GM18870 (cell line): Measurements from ENCODE around the gene SRSF11.
"Not testable (repeated sequence)": the region's sequence is repeated elsewhere in the genome, so short reads cannot be mapped to it uniquely, and the experiment has no call there.

Source experiments
- ATAC-seq: cut with Tn5 transposase; IDR thresholded peaks from one replicate; pipeline ENCODE4 v1.9.1; 2021; ENCODE audit warnings: moderate library complexity; ENCODE audit not compliant: unreplicated experiment

Gene SRSF11, protein sequence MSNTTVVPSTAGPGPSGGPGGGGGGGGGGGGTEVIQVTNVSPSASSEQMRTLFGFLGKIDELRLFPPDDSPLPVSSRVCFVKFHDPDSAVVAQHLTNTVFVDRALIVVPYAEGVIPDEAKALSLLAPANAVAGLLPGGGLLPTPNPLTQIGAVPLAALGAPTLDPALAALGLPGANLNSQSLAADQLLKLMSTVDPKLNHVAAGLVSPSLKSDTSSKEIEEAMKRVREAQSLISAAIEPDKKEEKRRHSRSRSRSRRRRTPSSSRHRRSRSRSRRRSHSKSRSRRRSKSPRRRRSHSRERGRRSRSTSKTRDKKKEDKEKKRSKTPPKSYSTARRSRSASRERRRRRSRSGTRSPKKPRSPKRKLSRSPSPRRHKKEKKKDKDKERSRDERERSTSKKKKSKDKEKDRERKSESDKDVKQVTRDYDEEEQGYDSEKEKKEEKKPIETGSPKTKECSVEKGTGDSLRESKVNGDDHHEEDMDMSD

DNA sequence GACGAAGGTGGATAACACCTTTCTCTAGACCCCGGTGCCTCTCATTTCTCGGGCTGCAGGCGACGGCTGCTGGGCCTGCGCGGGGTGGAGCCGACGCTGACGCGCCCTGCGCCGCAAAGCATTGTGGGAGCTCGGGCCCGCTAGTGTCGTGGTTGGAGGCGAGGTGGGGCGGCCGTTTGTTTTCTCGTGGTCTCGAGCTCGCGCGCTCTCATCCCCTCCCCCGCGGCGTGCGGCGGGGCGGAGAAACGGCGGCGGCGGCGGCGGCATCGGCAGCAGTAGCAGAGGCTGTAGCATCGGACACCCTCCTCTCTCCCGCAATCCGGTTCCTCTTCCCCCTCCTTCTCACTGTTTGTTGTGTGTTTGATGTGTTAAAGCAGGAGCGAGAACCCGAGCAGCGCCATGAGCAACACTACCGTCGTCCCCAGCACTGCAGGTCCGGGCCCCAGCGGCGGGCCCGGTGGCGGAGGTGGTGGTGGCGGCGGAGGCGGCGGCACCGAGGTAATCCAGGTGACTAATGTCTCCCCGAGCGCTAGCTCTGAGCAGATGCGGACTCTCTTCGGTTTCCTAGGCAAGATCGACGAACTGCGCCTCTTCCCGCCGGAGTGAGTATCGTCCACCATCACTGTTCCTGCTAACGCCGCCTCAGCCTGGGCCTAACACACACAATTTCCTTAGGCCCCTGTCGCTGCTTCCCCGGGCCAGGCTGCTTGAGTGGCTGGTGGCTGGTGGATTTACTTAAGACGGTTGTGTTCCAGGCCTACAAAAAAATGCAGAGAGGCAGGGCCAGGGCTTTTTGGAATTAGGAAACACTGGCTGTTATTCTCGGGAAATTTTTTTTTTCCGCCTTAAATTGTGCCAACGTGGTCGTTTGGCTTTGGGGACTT lies at the start of gene SRSF11:
SRSF11 (plus strand) TSS at position 143 of the 884 bp plus-strand sequence; CDS start at position 400, 257 bp downstream.
- peak; percentile 77 for ATAC-seq

DNA sequence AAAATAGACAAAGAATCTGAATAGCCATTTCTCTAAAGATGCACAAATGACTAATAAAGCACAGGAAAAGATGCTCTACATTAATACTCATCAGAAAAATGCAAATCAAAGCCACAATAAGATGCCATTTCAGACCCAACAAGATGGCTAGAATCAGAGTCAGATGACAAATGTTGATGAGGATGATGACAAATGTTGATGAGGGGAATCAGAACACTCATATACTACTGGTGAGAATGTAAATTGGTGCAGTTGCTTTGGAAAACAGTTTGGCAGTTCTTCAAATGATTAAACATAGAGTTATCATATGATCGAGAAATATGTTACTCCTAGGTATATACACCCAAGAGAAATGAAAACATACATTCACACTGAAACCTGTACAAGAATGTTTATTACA lies 49.7 kb upstream of the SRSF11 start:
- no peak for ATAC-seq

DNA sequence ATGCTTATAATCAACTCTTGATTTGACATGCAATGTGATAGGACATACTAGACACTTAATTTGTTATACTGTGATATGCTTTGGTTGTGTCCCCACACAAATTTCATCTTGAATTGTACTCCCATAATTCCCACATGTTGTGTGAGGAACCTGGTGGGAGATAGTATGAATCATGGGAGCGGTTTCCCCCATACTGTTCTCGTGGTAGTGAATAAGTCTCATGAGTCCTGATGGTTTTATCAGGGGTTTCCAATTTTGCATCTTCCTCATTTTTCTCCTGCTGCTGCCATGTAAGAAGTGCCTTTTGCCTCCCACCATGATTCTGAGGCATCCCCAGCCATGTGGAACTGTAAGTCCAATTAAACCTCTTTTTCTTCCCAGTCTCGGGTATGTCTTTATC lies 36.0 kb upstream of the SRSF11 start:
- not testable (repeated sequence) for ATAC-seq

DNA sequence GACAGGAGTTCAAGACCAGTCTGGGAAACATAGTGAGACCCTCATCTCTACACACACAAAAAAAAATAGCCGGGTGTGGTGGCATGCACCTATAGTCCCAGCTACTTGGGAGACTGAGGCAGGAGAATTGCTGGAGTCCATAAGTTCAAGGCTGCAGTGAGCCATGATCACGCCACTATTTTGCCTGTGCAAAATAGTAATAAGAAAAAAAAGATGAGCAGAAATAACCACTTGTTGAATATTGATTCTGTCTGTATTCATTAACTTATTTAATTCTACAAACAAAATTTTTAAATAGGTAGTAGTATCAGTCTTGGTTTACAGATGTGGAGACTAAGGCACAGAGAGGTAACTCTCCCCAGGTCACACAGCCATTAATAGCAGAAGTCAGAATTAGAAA lies 32.7 kb upstream of the SRSF11 start:
- ATAC-seq, result no peak

DNA sequence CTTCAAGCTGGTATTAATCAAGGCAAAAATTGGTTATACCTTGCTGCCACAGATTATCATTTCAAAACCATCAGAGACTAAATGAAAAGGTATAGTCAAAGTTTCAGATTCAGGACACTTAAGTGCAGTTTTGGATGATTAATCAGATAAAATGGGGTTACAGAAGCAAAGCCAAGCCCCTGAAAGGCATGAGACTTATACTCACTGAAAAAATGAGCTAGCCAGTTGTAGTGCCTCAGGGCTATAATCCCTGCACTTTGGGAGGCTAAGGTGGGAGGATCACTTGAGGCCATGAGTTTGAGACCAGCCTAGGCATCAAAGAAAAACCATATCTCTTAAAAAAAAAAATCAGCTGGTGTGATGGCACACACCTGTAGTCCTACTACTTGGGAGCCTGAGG lies 31.0 kb upstream of the SRSF11 start:
- no peak for ATAC-seq

DNA sequence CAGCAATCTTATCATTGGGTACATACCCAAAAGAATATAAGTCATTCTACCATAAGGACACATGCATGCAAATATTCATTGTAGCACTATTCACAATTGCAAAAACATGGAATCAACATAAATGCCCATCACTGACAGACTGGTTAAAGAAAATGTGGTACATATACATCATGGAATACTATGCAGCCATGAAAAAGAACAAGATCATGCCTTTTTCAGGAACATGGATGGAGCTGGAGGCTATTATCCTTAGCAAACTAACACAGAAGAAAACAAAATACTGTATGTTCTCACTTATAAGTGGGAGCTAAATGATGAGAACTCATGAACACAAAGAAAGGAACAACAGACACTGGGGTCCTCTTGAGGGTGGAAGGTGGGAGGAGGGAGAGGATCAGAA lies 28.7 kb upstream of the SRSF11 start:
- not testable (repeated sequence) for ATAC-seq

DNA sequence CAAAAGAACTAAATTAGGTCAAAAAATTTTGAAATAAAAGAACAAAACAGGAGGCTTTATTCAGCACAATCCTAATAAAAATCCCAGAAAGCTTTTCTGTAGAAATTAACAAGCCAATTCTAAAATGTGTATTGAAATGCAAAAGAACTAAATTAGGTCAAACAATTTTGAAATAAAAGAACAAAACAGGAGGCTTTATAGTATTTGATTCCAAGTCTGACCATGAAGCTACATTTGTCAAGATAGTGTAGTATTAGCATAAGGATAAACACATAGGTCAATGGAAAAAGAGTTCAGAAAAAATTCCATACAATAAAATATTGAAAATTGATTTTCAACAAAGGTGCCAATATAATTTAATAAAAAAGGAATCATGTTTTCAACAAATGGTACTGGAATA lies 26.6 kb upstream of the SRSF11 start:
- no peak for ATAC-seq

DNA sequence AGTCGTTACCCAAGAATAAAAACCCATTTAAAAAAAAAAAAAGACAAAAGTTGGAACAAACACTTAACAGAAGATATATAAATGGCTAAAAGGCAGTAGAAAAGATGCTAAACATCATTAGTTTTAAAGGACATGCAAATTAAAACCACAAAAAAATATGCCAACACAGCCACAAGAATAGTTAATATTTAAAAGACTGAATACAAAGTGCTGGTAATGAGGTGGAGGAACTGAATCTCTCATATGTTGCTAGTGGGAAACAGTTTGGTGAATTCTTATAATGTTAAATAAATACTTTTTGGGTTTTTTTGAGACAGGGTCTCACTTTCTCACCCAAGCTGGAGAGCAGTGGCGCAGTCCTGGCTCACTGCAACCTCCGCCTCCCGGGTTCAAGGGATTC lies 25.8 kb upstream of the SRSF11 start:
- peak; percentile 96 for ATAC-seq

DNA sequence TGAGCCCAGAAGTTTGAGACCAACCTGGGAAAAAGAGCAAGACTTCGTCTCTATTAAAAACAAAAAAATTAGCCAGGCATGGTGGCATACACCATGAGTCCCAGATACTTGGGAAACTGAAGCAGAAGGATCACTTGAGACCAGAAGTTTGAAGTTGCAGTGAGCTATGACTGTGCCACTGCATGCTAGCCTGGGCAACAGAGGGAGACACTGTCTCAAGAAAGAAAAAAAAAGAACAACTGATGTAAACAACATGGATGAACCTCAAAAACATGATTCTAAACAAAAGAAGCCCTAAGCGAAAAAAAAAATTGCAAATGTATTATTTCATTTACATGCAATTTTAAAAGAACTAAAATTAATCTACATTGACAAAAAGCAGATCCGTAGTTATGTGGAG lies 24.8 kb upstream of the SRSF11 start:
- ATAC-seq, result no peak

DNA sequence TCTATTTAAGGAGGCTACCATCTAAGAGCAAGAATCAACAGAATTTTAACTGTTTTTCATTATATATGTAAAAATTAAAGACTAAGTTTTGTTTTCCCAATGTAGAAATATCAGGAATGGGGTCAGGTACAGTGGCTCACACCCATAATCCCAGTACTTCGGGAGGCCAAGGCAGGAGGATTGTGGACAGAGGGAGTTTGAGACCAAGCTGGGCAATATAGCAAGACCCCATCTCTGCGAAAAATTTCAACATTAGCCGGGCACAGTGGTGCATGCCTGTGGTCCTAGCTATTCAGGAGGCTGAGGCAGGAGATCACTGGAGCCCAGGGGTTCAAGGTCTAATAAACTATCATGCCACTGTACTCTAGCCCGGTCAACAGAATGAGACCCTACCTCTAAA lies 21.1 kb upstream of the SRSF11 start:
- ATAC-seq, result no peak

DNA sequence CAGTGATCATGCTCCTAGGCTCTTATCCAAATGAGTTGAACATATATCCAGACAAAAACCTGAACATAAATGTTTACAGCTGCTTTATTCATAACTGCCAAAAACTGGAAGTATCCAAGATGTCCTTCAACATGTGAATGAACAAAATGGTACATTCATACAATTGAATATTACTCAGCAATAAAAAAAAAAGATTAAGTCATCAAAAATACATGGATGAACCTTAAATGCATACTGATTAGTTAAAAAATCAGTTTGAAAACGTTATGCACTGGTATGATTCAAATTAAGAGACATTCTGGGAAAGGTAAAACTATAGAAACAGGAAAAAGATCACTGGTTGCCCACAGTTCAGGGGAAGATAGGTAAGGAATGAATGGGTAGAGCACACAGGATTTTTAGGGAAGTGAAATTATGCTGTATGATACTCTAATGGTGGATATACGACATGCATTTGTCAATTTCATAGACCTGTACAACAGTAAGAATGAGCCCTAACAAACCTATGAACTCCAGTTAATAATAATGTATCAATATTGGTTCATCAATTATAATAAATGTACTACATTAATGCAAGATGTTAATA lies 18.9 kb upstream of the SRSF11 start:
- peak; percentile 27 for ATAC-seq

DNA sequence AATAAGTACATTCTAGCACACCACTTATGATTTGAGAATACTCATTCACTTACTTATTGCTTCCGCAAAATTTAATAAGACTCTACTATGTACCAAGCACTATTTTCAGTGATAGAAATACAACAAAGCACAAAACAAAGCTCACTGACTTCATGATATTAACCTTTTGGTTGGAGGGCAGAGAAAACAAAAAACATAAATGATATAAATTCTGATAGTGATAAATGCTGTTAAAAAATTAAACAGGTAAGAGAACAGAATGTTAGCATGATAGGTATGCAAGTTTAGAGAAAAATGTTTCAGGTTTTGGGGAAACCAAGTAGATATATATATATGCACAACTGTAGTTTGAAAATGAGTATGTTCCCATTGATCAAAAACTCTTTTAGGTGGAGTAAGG lies 17.0 kb upstream of the SRSF11 start:
- no peak for ATAC-seq

DNA sequence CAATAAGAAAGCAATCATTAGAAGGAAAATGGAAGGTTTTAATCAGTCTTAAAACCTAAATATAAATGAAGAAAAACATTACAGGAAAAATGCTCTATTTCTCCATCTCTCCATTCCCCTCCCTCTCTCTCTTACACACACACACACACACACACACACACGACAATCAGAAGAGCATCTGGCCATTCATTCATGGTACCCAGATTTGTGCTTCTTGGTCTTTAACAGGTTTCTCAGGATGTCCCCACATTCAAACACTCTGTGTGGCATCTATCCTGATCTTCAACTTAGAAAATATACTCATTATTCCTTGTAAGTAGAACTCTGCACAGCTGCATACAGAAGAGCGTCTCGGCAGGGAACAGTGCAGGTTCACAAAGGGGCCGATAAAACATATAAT lies 16.6 kb upstream of the SRSF11 start:
- no peak for ATAC-seq

DNA sequence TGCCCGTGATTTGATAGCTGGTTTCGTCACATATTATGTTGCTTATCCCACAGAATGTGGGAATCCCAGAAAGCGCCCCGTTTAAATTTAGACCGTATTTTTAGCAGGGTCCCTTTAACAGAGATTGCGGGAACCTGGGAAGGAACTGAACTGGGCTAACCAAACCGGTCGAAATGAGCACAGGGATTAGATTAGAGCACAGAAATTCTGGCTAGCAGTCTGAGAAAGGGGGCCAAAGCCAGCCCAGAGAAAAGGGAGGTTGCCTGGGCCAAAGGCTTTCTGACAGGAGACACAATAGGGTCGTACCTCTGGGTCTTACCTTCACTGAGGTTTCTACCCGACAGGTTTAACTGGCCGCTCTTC lies 16.1 kb upstream of the SRSF11 start:
- ATAC-seq, result peak; percentile 29

DNA sequence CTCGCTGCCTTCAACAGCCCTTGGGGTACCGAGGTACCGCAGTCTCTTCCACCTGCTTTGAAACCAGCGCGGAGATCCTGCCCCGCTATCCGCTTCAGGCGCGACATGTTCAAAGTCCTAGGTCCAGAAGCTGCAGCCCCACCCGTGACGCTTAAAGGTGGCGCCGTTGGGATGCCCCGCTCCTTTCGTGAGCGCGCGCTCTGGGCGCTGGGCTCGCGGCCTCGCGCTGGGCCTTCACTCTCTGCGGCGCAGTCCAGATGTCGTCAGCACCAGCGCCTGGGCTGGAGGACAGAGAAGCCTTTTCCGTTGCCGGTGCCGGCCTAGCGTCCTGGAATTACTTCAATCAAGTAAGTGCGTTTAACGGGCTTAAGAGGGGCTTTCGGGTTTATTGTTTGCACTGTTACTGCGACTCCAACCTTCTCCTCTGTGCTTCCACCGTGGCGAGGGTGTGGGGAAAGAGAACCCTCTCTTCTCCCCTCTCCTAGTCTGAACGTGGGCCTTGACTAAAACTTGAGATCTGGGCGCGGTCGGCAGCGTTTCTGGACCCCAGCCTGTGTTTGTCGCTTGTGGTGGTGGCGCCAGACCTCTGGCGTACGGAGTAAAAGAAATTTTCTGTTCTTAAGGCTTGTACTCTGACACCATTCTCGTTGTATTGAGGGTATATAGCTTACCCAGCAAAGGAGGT lies 15.6 kb upstream of the SRSF11 start, which contains the start of gene LRRC40:
LRRC40 (minus strand) TSS at position 146 of the 685 bp plus-strand sequence; CDS start at position 107, 39 bp downstream.
- ATAC-seq, result peak; percentile 78

DNA sequence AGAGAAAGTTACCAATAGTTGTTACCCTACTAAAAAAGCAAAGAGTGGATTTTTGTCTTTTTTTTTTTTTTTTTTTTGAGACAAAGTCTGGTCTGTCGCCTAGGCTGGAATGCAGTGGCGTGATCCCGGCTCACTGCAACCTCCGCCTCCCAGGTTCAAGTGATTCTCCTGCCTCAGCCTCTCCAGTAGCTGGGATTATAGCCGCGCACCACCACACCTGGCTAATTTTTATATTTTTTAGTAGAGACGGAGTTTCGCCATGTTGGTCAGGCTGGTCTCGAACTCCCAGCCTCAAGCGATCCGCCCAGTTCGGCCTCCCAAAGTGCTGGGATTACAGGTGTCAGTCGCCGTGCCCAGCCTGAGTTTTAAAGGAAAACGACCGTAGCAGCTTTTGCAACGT lies 14.3 kb upstream of the SRSF11 start:
- ATAC-seq, result not testable (repeated sequence)

DNA sequence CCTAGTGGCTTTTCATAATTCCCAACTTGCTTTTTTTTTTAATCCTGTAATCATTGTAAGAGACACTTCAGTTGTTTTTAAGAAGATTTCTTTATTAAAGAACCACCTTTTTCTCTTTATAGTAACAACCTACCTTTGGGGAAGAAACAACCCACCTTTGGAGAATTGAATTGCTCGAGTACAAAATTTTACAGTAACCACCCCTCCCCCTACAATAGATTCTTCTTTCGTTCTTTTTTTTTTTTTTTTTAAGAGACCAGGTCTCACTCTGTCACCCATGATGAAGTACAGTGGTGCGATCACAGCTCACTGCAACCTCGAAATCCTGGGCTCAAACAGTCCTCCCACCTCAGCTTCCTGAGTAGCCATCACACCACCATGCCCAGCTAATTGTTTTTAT lies 13.7 kb upstream of the SRSF11 start:
- ATAC-seq, result no peak

DNA sequence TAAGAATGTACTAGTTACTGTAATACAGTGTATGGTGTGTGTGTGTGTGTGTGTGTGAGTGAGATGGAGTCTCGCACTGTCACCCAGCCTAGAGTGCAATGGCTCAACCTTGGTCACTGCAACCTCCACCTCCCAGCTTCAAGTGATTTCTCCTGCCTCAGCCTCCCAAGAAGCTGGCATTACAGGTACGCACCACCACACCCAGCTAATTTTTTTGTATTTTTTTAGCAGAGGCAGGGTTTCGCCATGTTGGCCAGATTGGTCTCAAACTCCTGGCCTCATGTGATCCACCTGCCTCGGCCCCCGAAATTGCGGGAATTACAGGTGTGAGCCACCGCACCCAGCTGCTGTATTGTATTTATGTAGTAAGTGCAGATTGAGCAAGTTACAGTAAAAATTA lies 12.9 kb upstream of the SRSF11 start:
- no peak for ATAC-seq

DNA sequence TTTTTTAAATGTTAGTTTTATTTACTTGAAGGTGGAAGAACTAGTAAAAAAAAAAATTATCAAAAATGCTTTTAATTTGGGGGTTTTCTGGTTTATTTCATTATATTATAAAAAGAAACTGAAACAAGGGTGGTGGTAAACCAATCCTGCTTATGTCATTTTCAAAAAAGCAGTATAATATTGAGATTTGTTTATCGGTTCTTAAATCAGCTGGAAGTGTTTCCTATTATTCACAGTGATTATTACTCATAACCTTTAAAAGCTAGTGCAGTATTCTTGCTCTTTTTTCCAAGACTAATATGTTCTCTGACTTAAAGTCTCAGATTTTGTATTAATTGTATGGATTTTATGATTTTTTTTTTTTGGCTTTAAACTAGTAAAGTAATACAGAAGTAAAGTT lies 10.4 kb upstream of the SRSF11 start:
- ATAC-seq, result no peak

DNA sequence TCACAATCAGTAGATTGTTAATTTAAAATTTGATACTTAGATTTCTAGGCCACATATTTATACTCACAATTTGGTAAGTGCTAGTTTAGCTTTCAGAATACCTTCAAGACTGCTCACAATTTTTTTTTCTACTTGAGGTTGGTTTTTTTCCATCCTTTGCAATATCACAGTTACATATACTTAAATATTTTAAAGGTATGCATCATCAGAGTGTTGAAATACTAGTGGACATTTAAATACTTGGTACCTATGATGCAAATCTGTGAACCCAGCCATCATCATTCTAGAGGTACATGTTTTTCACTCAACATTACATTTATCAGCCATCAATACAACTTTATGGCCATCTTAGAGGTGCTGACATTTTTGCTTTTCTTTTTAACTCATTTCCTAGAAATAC lies 9.6 kb upstream of the SRSF11 start:
- ATAC-seq, result no peak

DNA sequence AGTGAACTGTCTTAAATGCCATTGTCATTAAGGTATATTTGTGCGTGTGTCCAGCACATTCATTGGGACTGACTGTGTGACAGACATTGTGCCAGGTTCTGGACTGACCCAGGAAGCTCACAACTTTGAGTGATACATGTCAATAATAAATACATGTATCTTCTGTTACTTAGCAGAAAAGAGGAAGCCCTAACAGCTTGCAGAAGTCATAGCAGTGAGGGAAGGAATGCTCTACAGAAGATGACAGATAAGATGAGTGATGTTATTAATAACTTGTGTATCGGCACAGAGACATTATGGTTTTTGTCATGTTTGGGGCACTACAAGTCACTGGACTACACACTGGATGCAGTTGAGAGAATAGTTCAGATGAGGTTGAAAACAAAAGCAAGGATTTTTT lies 1.2 kb upstream of the SRSF11 start:
- ATAC-seq, result no peak
